Upper lobe of left lung (tissue), 4 donors: ENCODE data around the gene MCU.

Experiments used
- EP300 ChIP-seq, 4 donors: sonication (generic); formaldehyde crosslinking; IDR thresholded peaks; one replicate each; pipeline ENCODE4 v1.5.1; 2017; ENCODE audit warnings: antibody characterized with exemption in 4 of 4, control low read depth in 2 of 4
- POLR2AphosphoS5 ChIP-seq, 2 donors: sonication (generic); formaldehyde crosslinking; IDR thresholded peaks; one replicate each; pipeline ENCODE4 v1.5.1; 2017; ENCODE audit warnings: antibody characterized with exemption in 2 of 2

GRCh38 chr10:72712136-72712535 lies 20.2 kb downstream of the MCU start:
- TF ChIP-seq EP300 (IDR thresholded peaks at IDR 0.05) (no peak), POLR2AphosphoS5 (IDR thresholded peaks at IDR 0.05) (no peak)
